ENCODE results near the gene NDUFC2.
"Not testable (repeated sequence)": the region's sequence is repeated elsewhere in the genome, so short reads cannot be mapped to it uniquely, and the experiment has no call there.

Gene NDUFC2

DNA sequence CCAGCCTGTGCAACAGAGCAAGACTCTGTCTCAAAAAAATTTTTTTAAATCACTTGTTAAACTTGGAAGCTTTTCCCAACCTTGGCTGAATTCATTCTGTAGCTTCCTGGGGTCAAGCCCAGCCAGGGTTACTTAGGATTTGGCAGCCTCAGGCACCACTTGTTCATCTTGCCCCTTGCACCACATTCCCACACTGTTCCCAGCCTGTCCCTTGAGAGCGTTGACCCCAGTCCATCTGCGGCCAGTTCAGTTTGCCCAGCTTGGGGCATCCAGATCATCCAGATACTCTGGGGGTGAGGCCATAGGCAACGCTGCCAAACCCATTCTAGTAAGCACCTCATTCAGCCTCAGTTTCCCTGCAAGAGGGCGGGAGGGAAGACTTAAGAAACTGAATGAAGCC is 24.7 kb downstream of the NDUFC2 start:
- DNase-seq (ENCODE audit: low read depth in 2 of 2), result no peak

DNA sequence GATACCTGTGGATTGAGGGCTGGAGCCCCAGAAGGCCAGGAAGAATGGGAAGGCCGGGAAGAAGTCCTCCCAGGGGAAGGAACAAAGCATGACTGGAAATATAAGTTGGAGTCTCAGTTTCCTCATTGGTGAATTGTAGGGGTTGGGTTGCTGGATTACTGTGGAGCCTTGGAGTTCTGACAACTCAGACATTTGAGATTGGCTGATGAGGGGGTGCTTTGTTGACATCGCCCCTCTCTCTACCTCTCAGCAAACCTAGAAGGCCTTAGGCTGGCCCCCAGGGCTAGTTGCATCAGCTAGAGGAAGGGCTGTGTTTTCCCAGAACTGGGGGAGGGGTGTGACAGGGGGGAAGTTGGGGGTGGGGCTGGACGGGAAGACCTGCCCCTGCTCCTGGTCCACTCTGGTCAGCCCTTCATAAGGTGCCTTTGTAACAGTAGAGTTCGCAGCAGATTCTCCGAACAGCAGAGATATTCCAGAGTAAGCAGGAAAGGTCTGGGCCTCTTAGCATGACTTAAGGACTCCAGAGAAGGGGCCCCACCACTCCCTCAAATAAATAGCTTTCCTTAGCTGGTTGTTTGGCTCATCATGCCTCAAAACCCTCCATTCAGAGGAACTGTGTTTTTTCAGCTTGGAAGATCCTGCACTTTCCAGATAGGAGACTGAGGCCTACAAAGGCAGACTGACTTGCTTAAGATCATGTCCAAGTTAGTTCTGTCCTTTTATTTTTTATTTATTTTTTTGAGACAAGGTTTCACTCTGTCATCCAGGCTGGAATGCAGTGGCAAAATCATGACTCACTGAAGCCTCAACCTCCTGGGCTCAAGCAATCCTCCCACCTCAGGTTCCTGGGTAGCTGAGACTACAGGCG is 28.5 kb downstream of the NDUFC2 start:
- DNase-seq (ENCODE audit: low read depth in 2 of 2), result no peak

DNA sequence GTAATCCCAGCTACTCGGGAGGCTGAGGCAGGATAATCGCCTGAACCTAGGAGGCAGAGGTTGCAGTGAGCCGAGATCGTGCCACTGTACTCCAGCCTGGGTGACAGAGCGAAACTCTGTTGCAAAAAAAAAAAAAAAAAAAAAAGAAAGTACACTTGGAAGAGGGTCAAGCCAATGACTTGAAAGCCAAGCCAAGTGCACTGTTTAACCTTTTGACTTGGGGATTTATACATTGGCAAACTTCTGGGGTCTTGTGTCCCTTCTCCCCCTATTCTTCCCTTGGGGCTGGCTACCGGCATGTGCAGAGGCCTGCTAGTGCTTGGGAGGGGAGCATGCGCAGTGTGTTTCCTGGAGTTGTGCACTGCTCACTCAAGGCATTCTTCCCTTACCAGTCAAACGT is 30.3 kb downstream of the NDUFC2 start:
- DNase-seq (ENCODE audit: low read depth in 2 of 2), result no peak

DNA sequence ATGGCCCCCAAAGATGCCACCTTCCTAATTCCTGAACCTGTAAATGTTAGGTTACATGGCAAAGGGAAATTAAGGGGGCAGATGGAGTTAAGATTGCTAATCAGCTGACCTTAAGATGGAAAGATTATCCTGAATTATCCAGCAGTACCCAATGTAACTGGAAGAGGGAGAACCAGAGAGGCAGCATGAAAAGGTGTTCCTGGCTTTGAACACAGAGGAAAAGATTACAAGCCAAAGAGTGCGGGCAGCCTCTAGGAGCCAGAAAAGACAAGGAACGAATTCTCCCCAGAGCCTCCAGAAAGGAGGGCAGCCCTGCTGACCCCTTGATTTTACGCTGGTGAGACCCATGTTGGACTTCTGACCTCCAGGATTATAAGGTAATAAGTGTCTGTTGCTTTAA is 31.1 kb downstream of the NDUFC2 start:
- DNase-seq (ENCODE audit: low read depth in 2 of 2), result no peak

DNA sequence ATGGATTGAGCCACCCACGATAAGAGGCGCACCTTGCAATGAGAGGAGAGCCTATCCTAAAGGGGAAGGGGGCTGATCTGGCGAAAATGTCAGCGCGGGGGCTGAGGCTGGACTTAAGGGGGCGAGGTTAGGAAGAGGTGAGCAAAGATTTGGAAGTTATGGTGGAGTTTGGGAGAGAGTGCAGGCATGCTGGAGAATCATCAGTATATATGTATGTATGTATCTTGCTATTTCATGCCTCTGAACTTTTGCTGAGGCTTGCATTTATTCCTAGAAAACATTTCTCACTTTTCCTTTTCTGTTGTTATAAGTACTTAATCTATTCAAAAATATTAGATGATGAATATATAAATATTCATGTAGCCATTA is 33.2 kb downstream of the NDUFC2 start:
- DNase-seq (ENCODE audit: low read depth in 2 of 2), result no peak

DNA sequence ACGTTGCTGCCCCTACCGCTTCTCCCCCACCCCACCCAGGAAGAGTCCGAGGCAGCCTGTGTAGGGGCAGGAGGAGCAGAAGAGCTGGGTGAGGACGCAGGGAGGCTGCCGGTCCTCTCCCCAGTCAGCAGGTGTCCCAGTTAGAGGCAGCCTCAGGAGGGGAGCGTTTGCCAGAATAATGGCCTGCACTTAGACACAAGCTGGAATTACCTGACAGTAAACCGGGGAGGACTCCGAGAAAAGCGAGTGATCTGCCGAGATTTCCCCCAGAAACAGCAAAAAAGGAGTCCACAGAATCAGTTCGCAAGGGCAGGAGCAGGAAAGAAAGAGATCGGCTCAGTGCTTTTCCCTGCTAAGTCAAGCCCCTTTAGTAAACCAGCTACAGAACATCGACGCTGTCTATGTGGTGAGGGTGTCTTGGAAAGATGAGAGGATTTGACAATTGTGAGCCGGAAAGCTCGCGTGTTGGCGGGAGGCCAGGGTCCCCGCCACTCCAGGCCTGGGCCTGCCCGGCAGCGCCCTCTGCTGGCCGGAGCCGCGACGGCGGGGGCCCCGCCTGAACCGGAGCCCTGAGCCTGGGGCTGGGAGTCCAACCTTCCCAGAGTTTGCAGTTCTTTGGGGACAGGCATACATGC is 33.7 kb downstream of the NDUFC2 start:
- peak; percentile 57 to 64 for DNase-seq (ENCODE audit: low read depth in 2 of 2)

DNA sequence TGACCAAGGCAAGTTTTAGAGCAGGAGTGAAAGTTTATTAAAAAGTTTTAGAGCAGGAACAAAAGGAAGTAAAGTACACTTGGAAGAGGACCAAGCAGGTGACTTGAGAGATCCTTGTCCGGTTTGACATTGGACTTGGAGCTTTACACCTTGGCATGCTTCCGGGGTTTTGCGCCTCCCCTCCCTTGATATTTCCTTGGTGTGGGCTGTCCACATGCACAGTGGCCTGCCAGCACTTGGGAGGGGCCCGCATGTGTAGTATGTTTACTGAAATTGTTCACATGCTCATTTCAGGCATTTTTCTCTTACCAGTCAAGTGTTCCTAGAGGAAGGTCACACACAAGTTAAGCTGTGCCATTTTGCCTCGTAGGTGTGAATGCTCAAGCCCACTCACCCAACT is 35.0 kb downstream of the NDUFC2 start:
- no peak for DNase-seq (ENCODE audit: low read depth in 2 of 2)

DNA sequence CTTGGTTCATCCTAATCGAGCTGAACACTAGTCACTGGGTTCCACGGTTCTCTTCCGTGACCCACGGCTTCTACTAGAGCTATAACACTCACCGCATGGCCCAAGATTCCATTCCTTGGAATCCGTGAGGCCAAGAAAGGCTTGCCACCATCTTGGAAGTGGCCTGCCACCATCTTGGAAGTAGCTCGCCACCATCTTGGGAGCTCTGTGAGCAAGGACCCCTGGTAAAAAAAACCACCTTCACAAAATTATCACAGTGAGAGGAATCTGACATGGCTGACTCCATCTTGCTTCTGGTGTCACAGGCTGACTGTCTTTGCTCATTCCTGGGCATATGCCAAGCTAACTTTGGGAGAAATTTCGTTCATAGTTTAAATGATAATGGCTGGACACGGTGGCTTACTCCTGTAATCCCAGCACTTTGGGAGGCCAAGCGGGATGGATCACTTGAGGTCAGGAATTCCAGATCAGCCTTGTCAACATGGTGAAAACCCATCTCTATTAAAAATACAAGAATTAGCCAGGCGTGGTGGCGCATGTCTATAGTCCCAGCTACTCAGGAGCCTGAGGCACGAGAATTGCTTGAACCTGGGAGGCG is 37.7 kb downstream of the NDUFC2 start:
- DNase-seq (ENCODE audit: low read depth in 2 of 2), result no peak

DNA sequence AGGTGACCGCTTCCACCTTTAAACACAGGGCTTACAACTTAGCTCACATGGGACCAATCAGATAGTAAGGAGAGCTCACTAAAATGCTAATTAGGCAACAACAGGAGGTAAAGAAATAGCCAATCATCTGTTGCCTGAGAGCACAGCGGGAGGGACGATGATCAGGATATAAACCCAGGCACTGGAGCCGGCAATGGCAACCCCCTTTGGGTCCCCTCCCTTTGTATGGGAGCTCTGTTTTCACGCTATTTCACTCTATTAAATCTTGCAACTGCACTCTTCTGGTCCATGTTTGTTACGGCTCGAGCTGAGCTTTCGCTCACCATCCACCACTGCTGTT is 38.3 kb downstream of the NDUFC2 start:
- not testable (repeated sequence) for DNase-seq (ENCODE audit: low read depth in 2 of 2)

DNA sequence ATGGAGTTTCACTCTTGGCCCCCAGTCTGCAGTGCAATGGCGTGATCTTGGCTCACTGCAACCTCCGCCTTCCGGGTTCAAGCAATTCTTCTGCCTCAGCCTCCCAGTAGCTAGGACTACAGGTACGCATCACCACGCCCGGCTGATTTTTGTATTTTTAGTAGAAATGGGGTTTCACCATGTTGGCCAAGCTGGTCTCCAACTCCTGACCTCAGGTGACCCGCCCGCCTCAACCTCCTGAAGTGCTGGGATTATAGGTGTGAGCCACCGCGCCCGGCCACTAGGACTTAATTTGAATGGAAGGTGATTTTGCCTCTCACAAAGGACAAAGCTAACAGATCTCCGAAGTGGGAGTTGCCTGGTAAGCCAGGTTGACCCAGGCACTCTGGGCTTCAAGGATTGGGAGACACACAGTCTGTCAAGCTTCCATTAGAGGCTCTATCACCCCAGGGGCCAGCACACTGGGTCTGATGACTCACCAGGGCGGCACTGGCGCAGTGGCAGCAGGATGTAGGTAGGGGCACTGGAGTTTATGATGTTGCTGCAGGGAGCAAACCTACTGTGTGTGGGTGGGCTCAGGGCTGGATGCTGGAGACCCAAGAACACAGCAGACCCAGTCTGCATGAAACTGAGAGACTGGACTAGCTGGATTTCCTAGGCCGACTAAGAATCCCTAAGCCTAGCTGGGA is 38.8 kb downstream of the NDUFC2 start:
- DNase-seq (ENCODE audit: low read depth in 2 of 2), result no peak

DNA sequence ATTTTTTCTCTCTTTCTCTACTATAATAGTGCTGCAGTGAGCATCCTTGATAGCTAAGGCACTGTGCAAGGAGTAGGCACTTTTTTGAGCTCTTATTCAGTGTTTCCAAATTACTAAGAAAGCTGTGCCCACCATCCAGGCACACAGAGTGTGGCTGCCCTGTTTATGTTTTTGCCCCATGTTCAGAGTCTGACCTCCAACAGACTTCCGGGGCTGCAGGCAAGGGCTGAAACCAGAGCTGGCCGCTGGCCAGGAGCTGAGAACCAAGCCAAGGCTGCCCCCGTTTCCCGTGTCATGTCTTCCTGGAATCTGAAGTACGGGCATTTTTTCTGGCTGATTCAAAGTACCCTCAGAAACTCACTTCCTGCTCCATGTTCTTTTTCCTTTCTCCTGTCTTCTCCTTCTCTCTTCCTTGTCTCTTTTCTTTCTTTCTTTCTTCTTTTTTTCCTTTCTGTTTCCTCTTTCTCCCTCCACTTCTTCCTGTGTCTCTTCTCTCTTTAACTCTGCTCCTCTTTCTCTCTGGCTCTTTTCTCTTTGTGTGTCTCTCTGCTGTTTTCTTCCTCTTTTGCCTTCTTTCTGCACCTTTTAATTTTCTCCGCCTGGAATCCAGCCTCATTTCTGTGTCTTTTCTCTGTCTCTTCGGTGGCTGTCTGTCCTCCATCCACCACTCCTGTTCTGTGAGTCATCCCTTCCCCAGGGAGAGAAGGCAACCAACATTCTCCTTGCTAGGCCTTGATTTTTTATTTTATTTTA is 39.6 kb downstream of the NDUFC2 start:
- DNase-seq (ENCODE audit: low read depth in 2 of 2), result no peak

DNA sequence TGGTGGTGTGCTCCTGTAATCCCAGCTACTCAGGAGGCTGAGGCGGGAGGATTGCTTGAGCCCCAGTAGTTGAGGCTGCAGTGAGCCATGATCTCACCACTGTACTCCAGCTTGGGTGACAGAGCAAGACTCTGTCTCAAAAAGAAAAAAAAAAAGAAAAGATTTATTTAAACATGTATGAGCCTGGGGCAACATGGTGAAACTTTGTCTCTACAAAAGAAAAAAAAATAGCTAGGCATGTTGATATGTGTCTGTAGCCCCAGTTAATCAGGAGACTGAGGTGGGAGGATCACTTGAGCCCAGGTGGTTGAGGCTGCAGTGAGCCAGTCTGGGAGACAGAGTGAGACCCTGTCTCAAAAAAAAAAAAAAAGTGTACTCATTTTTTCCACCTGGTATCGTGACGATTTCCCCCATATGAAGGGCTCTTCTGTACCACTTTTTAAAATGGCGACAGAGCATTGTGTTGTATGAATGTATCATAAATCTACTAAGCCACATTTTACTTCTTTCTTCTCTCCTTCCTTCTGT is 40.2 kb downstream of the NDUFC2 start:
- no peak for DNase-seq (ENCODE audit: low read depth in 2 of 2)

DNA sequence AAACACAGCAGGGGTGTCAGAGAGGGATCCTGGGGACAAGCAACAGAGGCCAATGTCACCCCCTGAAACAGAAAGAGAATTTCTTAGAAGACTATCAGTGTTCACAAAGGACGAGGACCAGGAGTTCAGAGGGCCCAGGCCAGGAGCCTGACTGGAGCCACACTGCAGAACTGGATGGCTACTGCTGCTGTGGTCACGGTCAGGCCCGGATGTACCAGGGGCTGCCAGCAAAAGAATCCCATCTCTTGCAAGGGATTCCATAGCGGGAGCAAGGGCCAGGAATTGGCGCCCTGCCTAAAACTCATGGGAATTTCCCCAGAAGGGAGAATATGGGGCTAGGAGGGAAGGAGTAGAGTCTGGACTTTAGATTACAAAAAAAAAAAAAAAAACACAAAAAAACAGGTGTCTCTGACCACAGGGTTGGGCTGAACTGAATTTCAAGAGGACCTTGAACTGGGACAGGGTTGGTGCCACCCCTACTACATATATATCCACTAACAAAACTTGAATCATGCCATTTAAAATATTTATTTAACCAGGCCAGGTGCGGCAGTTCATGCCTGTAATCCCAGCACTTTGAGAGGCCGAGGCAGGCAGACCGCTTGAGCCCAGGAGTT is 40.9 kb downstream of the NDUFC2 start:
- no peak for DNase-seq (ENCODE audit: low read depth in 2 of 2)

DNA sequence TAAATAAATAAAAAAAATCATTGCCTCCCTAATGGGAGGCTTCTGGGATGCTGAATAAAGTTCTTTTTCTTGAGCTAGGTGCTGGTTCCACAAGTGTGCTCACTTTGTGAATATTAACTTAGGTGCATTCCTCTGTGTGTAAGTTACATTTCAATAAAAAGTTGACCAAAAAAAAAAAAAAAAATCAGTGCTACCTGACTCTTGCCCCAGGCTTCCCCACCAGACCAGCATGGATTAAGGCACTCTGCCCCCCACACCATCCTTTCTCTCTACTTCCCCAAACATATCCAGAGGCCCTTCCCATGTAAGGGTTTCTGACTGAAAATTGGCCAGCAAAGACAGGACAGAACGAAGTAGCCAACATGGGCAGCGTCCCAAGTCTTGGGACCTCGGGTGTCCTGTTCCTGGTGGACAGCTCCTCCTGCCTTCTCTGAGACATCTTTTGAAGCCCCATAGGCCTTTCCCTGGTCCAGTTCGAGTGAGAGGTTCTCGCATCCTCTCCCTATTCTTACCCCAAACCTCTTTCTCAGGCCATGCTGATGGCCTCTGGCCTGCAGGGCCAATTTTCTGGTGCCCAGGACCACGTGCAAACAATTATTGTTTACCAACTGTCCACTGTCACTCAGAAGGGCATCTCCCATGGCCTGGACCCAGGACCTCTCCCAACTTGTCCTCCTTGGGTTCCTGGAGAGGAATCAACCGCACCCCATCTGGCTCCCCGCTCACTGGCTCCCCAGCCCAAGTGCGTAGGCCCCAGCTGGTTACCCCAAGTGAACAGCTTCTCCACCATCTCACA is 41.6 kb downstream of the NDUFC2 start:
- no peak for DNase-seq (ENCODE audit: low read depth in 2 of 2)

DNA sequence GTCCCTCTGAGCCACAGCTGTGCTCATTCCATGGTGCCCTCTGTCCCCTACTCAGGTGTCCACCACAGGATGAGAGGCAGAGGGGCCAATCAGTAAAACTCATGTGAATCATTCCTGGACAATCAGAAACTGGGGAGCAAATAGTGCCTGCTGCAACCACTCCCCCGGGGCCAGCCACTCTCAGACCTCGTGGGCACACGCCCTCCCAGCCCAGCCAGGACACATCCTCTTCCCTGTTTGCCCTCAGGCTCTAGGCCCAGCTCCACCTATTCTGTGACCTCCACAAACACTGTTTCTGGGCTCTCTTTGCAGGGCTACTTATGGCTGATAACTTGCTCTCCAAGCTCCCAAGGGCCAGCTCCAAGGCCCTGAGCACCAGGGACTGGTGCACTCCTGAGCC is 42.6 kb downstream of the NDUFC2 start:
- no peak for DNase-seq (ENCODE audit: low read depth in 2 of 2)

DNA sequence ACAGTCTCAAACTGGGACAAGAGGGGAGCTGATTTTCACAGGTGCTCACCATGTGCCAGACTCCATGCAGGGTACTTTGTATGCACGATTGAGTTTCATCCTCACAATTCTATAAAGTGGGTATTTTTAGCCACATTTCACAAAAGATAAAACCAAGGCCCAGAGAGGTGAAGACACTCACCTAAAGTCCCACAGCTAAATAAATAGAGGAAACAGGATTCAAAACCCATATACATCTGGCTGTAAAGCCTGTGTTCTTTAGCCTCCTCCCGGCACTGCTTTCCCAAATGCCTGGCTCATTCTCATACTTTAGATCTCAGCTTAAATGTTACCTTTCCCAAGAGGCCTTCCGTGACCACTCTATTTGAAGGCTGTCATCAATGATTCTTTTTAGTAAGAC is 43.3 kb downstream of the NDUFC2 start:
- no peak for DNase-seq (ENCODE audit: low read depth in 2 of 2)

DNA sequence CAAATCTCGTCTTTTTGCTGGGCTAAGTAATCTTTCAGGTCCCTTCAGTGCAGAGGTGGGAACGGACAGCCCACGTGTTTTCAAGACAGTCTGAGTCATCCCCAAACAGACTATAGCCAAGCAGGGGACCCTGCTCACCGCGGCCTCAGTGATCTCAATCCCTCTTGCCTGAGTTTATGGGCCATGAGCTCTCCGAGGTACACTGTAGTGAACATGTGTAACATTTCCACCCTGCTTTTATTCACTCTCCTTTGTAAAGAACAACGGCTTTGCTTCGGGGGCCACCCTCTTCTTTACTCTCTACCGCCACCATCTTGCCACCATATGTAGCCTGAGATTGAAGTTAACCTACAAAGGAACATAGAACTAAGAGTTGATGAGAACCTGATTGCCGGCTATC is 45.0 kb downstream of the NDUFC2 start:
- no peak for DNase-seq (ENCODE audit: low read depth in 2 of 2)

DNA sequence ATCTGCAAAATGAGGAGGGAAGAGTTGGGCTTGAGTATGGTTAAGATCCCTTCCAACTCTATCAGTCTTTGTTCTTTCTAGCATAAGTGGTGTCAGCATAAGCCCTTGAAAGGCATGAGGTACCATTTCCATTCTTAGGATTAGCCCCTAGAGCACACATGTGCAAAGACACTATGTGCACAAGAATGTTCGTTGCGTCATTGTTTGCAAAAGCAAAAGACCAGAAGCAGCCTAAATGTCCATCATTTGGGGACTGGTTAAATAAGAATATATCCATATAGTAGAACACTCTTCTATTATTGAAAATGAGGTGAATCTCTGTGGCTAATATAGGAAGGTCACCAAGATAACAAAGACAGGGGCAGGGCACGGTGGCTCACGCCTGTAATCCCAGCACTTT is 46.6 kb downstream of the NDUFC2 start:
- DNase-seq (ENCODE audit: low read depth in 2 of 2), result no peak

DNA sequence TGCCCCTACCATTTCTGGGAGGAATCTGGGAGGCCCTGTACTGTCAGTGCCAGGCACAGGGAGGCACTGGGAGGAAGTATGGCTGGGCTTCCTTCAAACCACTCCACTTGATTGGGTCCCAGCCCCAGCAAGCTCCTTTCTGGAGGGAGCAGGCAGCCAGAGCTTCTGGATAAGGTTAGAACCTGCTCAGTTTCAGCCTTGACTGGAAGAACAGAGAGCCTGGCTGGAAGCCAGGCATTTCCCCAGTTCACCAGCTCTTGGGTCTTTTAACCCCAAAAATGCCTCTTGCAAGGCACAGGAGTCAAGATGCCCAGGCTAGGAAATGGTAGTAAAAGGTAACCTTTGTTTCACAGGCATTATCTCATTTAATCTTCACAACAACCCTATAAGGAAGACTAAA is 47.6 kb downstream of the NDUFC2 start:
- DNase-seq (ENCODE audit: low read depth in 2 of 2), result no peak

DNA sequence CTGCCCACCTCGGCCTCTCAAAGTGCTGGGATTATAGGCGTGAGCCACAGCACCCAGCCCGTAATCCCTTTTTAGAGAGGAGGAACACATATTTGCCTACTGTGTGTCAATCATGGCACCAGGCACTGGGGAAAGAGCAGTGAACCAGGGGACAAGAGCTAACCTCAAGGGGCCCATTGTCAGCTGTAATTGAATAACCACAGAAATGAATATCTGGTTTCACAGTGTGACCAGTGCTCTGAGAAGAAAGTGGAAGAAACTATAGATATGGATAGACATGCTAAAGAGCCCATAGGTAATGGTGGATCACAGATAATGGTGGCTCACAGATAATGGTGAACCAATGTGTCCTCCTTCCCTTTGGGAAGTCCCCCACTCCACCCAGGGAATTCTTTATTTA is 48.0 kb downstream of the NDUFC2 start:
- DNase-seq (ENCODE audit: low read depth in 2 of 2), result no peak
